ENCODE data around the gene DDOST.

DDOST gene

GRCh38 chr1:20661207-20662109, at the start of gene DDOST:
DDOST (minus strand) TSS chr1:20661369; CDS start chr1:20661350, 19 bp downstream.
- DNase-seq: peak; percentile 96

- DNase-seq: no peak
Observed at GRCh38 chr1:20710469-20711284, 49.5 kb upstream of the DDOST start.

- no peak for DNase-seq
Observed at GRCh38 chr1:20709868-20710267, 48.7 kb upstream of the DDOST start.

GRCh38 chr1:20708891-20709290, 47.7 kb upstream of the DDOST start:
- DNase-seq: no peak

GRCh38 chr1:20708057-20708456, 46.9 kb upstream of the DDOST start:
- no peak for DNase-seq

DNA sequence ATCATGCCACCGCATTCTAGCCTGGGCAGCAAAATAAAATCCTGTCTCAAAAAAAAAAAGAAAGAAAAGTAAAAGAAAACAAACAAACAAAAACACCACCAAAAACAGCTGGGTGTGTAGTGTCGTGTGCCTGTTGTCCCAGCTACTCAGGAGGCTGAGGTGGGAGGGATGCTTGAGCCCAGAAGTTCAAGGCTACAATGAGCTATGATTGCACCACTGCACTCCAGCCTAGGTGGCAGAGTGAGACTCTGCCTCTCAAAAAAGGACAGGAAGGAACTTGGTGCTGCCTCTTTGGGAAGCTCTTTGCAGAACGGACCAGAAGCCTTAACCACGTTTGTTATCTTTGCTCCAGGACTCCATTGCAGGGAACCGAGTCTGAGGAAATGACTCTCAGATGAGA, 45.7 kb upstream of the DDOST start:
- DNase-seq: no peak

DNA sequence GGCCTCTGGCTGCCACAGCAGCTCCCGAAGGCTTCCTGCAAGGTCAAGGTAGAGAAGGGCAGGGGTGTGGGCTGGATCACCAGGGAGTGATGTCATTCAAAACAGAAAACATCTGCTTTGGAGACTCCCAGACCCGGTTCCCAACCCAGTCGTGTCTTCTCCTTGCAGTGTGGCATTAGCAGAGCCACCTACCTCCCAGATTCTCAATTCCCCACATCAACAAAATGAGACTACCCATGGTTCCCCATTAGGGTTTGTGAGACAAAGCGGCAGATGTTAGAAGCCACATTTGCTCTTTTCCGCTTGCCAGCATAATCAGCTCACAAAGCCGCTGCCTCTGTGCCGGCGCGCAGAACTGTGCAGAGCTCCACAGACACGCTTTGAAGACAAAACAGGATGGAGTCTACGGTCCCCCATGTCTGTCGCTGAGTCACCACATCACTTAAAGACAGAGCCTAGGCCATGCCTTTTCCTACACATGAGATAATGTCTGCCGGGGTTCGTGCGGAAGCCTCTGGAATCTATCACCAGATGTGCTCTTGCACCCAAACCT, 44.1 kb upstream of the DDOST start:
- DNase-seq: no peak

GRCh38 chr1:20704390-20705202, 43.4 kb upstream of the DDOST start:
- DNase-seq: no peak

GRCh38 chr1:20703124-20703756, 42.1 kb upstream of the DDOST start:
- DNase-seq: no peak

- DNase-seq: no peak
Observed at GRCh38 chr1:20702416-20702815, 41.2 kb upstream of the DDOST start.

- DNase-seq: no peak
Observed at GRCh38 chr1:20701847-20702246, 40.7 kb upstream of the DDOST start.

GRCh38 chr1:20701446-20701845, 40.3 kb upstream of the DDOST start:
- no peak for DNase-seq

GRCh38 chr1:20700636-20701215, 39.6 kb upstream of the DDOST start:
- DNase-seq: no peak

- no peak for DNase-seq
Observed at GRCh38 chr1:20699558-20699957, 38.4 kb upstream of the DDOST start.

- DNase-seq: no peak
Observed at GRCh38 chr1:20698195-20698910, 37.2 kb upstream of the DDOST start.

- DNase-seq: no peak
Observed at GRCh38 chr1:20697563-20697962, 36.4 kb upstream of the DDOST start.

GRCh38 chr1:20696397-20697333, 35.5 kb upstream of the DDOST start:
- DNase-seq: peak; percentile 74

GRCh38 chr1:20695515-20695914, 34.3 kb upstream of the DDOST start:
- DNase-seq: no peak

DNA sequence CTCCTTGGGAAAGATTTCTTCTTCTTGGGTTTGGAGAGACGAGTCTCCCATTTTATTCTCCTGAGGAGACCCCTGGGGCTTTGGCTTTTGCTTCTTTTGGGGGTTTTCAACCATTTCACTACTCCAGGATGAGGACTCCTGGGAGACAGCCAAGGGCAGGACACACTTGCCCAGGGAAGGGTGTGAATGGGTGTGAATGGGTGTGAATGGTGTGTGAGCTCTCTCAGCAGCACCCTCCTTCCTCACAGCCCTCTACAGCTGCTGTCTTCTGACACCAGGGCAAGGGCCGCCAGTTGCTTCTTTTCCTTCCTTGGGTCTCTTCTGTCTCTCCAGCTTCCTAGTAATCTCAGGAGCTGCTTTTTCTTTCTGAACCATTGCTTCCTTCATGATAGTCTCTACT, 32.5 kb upstream of the DDOST start:
- no peak for DNase-seq

GRCh38 chr1:20691872-20692271, 30.7 kb upstream of the DDOST start:
- no peak for DNase-seq
